ENCODE results near the gene SMAGP. TPM values are rescaled to one million over a fixed set of nuclear protein-coding genes. Genes with fewer than 3 reads are reported as not detected.

The SMAGP gene
- total RNA-seq, 1 experiment from 2014 or later, result 11.6 TPM

DNA sequence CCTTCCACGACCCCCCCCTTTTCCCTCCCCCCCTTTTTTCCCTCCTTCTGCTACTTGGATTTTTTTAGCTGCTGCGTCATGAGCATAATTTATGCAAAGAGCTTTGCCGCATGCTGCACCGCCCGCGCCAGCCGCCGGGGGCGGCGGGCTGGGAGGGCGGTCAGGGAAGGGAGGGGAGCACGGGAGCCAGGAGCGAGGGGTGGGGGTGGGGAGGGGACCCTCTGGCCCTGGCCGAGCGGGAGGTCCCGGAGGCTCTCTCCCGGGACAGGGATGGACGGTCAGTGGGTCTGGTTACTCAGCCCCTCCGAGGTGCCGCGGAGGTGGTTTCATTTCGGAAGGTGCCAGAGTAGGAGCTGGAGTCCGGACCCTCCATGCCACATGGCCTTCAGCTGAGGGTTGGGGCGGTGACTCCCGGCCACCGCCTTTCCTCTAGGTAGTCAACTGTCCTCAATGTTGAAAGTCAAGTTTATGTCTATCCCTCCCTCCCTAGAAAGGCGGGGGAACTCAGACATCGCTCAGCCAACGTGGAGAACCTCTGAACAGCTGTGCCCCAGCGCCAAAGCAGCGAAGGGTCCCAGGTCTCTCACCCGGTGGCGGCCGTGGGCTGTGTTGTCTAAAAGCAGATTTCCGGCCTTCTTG, 52.1 kb downstream of the SMAGP start, which contains the start of gene POU6F1:
Gene POU6F1, minus strand, starts transcription at position 95 of the 639 bp plus-strand sequence. CDS start 11,226 bp downstream, outside the sequence.
- Mint-ChIP-seq H3K27me3 (ENCODE audit: low read depth) (no peaks in the 10 kb centered on the region), H3K4me1 (peaks cover 18% of the 10 kb centered on the region), H3K4me3 (peak within 1 kb of the TSS; percentile 70), H3K36me3 (peaks cover 3% of the 10 kb centered on the region; the same call in 1 of the 2 replicates), H3K27ac (peak within 1 kb of the TSS; percentile 54), H3K9me3 (no peaks in the 10 kb centered on the region)
- TF ChIP-seq NFATC4 (CRISPR knock-in tag; IDR thresholded peaks at IDR 0.05), result no peak
- TF ChIP-seq, protein P1, sequence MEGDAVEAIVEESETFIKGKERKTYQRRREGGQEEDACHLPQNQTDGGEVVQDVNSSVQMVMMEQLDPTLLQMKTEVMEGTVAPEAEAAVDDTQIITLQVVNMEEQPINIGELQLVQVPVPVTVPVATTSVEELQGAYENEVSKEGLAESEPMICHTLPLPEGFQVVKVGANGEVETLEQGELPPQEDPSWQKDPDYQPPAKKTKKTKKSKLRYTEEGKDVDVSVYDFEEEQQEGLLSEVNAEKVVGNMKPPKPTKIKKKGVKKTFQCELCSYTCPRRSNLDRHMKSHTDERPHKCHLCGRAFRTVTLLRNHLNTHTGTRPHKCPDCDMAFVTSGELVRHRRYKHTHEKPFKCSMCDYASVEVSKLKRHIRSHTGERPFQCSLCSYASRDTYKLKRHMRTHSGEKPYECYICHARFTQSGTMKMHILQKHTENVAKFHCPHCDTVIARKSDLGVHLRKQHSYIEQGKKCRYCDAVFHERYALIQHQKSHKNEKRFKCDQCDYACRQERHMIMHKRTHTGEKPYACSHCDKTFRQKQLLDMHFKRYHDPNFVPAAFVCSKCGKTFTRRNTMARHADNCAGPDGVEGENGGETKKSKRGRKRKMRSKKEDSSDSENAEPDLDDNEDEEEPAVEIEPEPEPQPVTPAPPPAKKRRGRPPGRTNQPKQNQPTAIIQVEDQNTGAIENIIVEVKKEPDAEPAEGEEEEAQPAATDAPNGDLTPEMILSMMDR (IDR thresholded peaks at IDR 0.05), result peak; percentile 34; the same call in 1 of the 2 replicates
- TF ChIP-seq, protein P2, sequence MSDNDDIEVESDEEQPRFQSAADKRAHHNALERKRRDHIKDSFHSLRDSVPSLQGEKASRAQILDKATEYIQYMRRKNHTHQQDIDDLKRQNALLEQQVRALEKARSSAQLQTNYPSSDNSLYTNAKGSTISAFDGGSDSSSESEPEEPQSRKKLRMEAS (CRISPR knock-in tag; IDR thresholded peaks at IDR 0.05), result 0 out of 2 replicates have a peak, but pooled peaks have one; percentile 28
- POLR2A ChIA-PET, result interaction anchor here (0.5 to 2.5 kb wide), 9 partner anchors 12 to 190 kb away, joined by 3 to 24 read pairs (median 5); partner anchors contain the start of genes CSRNP2, DAZAP2 and SMAGP
- peak; percentile 74 for DNase-seq (ENCODE audit: low spot score)
- CTCF ChIA-PET, result interaction anchor here (0.6 to 3.0 kb wide), 28 partner anchors 10 to 1848 kb away, joined by 3 to 23 read pairs (median 4); partner anchors contain the start of genes CSRNP2, DAZAP2, GALNT6 and SLC11A2
- peak; percentile 75 for ATAC-seq

DNA sequence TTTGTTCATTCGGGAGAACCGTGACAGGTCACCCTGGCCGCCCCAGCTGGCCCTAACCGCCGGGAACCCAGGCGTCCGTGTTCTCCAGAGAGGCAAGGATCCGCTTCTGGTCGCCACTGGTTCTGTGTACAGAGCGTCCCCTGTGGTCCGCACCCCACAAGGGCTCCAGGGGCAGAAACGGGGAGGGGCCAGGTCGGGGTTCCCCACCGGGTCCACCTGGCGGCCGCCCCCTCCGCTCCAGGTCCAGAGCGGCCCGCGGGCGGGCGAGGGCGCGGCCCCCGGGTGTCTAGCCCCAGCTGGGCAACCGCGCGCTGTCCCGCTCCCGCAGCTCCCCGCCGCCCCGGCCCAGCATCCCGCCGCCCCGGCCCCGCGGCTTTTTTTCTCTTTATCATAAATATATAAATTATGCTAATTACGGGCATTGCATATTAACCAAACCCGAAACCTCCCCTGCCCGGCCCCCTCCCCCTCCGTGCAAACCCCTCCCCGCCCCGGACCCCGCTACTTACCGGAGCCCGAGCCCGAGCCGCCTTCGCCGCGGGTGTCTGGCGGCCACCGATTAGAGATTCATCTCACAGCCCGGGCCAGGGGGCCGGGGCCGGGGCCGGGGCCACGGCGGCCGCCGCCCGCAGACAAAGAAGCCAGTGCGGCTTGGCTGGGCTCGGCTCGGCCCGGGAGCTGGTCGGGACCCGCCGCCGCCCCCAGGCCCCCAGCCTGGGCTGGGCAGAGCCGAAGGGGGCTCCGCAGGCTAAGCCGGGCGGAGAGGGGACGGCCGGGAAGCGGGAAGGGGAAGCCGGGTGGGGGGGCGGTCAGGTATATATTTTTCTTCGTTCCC, 52.9 kb downstream of the SMAGP start:
- ChIA-PET CTCF (interaction anchor here (0.6 to 3.0 kb wide), 25 partner anchors 9 to 1848 kb away, joined by 3 to 23 read pairs (median 4); partner anchors contain the start of genes CSRNP2, DAZAP2 and GALNT6), POLR2A (interaction anchor here (0.5 to 2.5 kb wide), 8 partner anchors 21 to 294 kb away, joined by 3 to 24 read pairs (median 5); partner anchors contain the start of genes CSRNP2 and DAZAP2)
- Mint-ChIP-seq H3K4me1 (peaks cover 18% of the 10 kb centered on the region), H3K9me3 (no peaks in the 10 kb centered on the region), H3K27me3 (ENCODE audit: low read depth) (no peaks in the 10 kb centered on the region), H3K36me3 (peaks cover 3% of the 10 kb centered on the region; the same call in 1 of the 2 replicates), H3K27ac (no peak overlapping the region), H3K4me3 (peak overlapping the region; percentile 70)
- peak; percentile 70 for DNase-seq (ENCODE audit: low spot score)
- TF ChIP-seq ZNF423 (CRISPR knock-in tag; IDR thresholded peaks at IDR 0.05), result peak; percentile 54
- TF ChIP-seq, protein P3, sequence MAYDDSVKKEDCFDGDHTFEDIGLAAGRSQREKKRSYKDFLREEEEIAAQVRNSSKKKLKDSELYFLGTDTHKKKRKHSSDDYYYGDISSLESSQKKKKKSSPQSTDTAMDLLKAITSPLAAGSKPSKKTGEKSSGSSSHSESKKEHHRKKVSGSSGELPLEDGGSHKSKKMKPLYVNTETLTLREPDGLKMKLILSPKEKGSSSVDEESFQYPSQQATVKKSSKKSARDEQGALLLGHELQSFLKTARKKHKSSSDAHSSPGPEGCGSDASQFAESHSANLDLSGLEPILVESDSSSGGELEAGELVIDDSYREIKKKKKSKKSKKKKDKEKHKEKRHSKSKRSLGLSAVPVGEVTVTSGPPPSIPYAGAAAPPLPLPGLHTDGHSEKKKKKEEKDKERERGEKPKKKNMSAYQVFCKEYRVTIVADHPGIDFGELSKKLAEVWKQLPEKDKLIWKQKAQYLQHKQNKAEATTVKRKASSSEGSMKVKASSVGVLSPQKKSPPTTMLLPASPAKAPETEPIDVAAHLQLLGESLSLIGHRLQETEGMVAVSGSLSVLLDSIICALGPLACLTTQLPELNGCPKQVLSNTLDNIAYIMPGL (CRISPR knock-in tag; IDR thresholded peaks at IDR 0.05), result peak; percentile 65; the same call in 1 of the 2 replicates
- TF ChIP-seq FOXJ3 (CRISPR knock-in tag; IDR thresholded peaks at IDR 0.05; ENCODE audit: borderline replicate concordance), result no peak
- TF ChIP-seq, protein P4, sequence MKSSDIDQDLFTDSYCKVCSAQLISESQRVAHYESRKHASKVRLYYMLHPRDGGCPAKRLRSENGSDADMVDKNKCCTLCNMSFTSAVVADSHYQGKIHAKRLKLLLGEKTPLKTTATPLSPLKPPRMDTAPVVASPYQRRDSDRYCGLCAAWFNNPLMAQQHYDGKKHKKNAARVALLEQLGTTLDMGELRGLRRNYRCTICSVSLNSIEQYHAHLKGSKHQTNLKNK (CRISPR knock-in tag; IDR thresholded peaks at IDR 0.05), result peak; percentile 45; the same call in 1 of the 2 replicates
- TF ChIP-seq TCF7 (CRISPR knock-in tag; IDR thresholded peaks at IDR 0.05; ENCODE audit: low read depth), result no peak
- 0 out of 2 replicates have a peak, but pooled peaks have one; percentile 50 for TF ChIP-seq SP1 (CRISPR knock-in tag; conservative IDR thresholded peaks at IDR 0.05)
- TF ChIP-seq JUN (CRISPR knock-in tag; IDR thresholded peaks at IDR 0.05), result no peak
- no peak for TF ChIP-seq NR1H2 (CRISPR knock-in tag; IDR thresholded peaks at IDR 0.05)
- TF ChIP-seq NR3C1 (CRISPR knock-in tag; conservative IDR thresholded peaks at IDR 0.05; ENCODE audit: low read depth), result no peak
- peak; percentile 60 for ATAC-seq

DNA sequence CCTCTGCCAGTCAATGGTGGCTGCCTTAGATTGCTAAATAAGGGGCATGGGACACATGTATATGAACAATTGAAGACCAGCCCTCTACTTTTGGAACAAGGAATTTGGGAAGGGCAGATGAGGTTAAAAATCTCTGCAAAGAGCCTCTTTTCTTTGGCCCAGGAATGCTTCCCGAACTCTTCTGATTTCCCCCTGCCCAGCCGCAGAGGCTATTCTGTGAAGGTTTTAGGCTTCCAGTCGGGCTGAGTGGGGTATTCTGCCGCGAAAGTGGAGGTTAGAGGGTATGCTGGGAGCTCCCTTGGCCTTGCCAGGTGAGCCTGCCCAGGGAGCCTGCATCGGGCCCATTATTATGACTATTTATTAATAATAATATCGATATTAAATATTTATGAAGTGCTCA, 53.6 kb downstream of the SMAGP start:
- no peak for ATAC-seq
- no peaks in the 10 kb centered on the region for H3K27me3 Mint-ChIP-seq (ENCODE audit: low read depth)
- ChIA-PET CTCF (interaction anchor here (0.6 to 3.0 kb wide), 6 partner anchors 22 to 156 kb away, joined by 3 to 23 read pairs (median 4); partner anchors contain the start of gene DAZAP2), POLR2A (interaction anchor here (1.0 to 2.5 kb wide), 2 partner anchors 22 to 294 kb away, joined by 3 to 19 read pairs; partner anchors contain the start of gene DAZAP2)
- H3K36me3 Mint-ChIP-seq, result peaks cover 3% of the 10 kb centered on the region; the same call in 1 of the 2 replicates
- peak overlapping the region; percentile 69 for H3K4me3 Mint-ChIP-seq
- no peak for DNase-seq (ENCODE audit: low spot score)
- peaks cover 18% of the 10 kb centered on the region for H3K4me1 Mint-ChIP-seq
- H3K27ac Mint-ChIP-seq, result peak overlapping the region; percentile 85
- no peaks in the 10 kb centered on the region for H3K9me3 Mint-ChIP-seq
- TF ChIP-seq HMGA2 (CRISPR knock-in tag; IDR thresholded peaks at IDR 0.05) (no peak), NFE2L1 (CRISPR knock-in tag; IDR thresholded peaks at IDR 0.05) (no peak), ETV6 (CRISPR knock-in tag; IDR thresholded peaks at IDR 0.05) (no peak), RELA (CRISPR knock-in tag; IDR thresholded peaks at IDR 0.05; ENCODE audit: borderline replicate concordance) (no peak), ZNF396 (CRISPR knock-in tag; IDR thresholded peaks at IDR 0.05; ENCODE audit: borderline replicate concordance) (no peak), ZNF138 (CRISPR knock-in tag; conservative IDR thresholded peaks at IDR 0.05) (no peak), SMAD3 (CRISPR knock-in tag; IDR thresholded peaks at IDR 0.05; ENCODE audit: borderline replicate concordance) (no peak)
- TF ChIP-seq, protein P5, sequence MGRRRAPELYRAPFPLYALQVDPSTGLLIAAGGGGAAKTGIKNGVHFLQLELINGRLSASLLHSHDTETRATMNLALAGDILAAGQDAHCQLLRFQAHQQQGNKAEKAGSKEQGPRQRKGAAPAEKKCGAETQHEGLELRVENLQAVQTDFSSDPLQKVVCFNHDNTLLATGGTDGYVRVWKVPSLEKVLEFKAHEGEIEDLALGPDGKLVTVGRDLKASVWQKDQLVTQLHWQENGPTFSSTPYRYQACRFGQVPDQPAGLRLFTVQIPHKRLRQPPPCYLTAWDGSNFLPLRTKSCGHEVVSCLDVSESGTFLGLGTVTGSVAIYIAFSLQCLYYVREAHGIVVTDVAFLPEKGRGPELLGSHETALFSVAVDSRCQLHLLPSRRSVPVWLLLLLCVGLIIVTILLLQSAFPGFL (CRISPR knock-in tag; IDR thresholded peaks at IDR 0.05; ENCODE audit: borderline replicate concordance), result no peak
- TF ChIP-seq, protein P6, sequence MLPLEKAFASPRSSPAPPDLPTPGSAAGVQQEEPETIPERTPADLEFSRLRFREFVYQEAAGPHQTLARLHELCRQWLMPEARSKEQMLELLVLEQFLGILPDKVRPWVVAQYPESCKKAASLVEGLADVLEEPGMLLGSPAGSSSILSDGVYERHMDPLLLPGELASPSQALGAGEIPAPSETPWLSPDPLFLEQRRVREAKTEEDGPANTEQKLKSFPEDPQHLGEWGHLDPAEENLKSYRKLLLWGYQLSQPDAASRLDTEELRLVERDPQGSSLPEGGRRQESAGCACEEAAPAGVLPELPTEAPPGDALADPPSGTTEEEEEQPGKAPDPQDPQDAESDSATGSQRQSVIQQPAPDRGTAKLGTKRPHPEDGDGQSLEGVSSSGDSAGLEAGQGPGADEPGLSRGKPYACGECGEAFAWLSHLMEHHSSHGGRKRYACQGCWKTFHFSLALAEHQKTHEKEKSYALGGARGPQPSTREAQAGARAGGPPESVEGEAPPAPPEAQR (CRISPR knock-in tag; IDR thresholded peaks at IDR 0.05), result no peak
